Activated T-cell treated with anti-CD3 and anti-CD28 coated beads for 24 hours (primary cell): ENCODE measurements around the gene MSI2.
"Not testable (repeated sequence)": the region's sequence is repeated elsewhere in the genome, so short reads cannot be mapped to it uniquely, and the experiment has no call there.

Source experiments
- DNase-seq: peaks from one replicate; pipeline ENCODE4 v3.0.0-alpha.2; 2020; ENCODE audit warnings: low read depth

The MSI2 gene

DNA sequence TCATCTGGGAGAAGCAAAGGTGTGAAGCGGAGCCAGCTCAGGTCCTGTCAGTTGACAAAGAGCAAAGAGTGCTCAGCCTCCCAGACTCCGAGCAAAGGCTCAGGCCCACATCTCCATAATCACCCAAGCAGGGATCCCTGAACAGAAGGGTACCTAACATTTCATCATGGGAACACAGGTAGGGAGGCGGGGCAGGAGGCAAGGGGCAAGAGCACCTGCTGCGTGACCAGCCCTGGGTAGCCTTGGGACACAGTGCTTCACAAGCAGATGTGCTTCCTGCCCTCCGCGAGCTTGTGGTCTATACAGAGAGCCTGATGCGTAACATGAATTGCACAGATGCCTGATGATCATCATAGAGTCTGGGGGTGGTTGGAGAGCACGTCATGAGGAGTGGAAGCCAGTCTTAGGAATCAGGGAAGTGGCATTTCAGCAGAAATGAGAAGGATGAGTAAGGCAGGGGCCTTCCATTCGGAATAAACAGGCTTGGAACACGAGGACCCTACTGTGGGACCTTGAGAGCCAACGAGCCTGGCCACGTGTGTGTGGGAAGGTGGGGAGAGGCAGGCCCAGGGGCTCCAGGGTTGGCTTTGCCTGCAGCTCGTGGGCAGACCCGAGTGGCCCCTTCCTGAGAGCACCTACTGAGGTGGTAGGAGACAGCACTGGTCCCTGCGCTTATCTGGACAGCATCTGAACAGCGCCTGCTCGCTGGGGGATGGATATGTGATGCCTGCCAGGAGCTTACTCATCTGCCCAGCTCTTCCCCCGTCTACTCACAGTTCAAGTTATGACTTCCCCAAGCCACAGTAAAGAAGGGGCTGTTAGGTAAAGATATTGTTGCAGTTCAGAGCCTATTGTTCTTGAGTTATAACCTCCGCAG, 363.0 kb downstream of the MSI2 start:
- no peak for DNase-seq

DNA sequence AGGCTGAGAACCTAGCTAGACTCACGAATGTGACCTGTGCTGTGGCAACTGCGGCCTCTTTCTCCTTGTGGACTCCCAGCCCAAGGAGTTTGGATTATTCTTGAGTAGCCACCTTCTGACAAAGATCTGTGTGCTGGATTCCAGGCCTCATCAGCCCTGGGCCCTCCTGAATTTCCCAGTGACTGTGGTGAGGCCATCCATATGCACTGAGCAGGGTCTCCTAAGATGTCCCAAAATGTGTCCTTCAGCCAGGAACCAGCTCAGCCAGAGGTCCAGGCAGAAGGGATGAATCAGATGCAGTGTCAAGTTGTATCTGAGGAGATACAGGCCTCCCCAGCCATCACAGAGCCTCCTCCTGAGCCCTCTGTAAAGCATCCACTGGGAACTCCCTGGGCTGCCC, 364.3 kb downstream of the MSI2 start:
- no peak for DNase-seq

- not testable (repeated sequence) for DNase-seq
Observed at GRCh38 chr17:57621791-57622190, 365.5 kb downstream of the MSI2 start.

- no peak for DNase-seq
Observed at GRCh38 chr17:57622306-57622682, 366.0 kb downstream of the MSI2 start.

GRCh38 chr17:57622683-57623433, 366.5 kb downstream of the MSI2 start:
- no peak for DNase-seq

DNA sequence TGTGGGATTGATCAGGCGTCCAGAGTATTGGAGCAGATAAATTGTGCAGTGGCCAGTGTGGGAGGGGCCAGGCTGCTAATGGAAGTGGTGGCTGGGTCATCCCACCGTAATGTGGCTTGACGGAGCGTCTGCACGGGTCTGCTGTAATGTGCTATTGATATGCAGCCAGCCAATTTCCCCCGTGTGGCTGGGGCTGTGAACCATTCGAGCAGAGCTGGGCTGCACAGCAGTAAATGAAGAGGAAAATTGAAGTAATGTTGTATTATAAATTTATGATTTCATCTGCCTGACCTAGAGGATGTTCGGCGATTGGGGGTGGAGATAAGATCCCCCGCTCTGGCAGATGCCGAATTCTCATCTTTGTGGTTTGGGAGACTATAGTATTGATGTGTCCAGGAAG, 367.3 kb downstream of the MSI2 start:
- DNase-seq = no peak

DNA sequence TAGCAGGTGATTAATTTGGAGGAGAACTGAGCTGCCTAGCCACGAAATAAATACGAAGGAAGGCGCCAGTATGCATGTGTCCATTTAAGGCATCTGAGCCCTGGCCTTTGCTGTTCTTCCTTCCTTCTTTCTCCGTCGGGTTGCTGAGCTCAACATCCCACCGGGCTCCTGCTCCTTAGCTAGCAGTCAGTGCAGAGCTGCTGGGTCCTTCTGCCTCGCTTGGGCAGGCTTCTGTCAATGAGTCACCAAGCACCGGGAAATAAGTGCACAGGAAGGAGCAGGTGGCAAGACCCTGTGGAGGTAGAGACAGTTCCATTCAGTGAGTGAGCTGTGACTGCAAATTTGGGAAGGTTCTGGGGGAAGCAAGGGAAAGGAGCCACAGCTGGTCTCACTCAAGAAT, 368.1 kb downstream of the MSI2 start:
- no peak for DNase-seq

DNA sequence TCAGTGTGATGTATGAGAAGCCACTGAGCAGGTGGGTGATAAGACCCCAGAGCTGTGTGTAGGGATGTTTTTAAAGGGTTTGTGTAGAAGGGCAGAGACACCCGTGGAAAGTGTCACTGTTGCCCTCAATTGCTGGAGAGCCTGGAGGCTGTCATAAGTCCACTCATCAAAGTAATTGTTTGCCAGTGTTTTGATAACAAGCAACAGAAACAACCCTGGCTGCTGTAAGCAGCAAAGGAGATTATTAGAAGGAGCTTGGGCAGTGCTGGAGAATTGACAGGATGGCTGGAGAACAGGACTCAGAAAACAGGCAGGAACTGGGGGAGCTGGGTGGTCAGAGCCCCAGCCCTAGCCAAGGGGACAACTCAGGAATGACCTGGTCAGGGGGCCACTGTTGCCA, 369.2 kb downstream of the MSI2 start:
- no peak for DNase-seq

DNA sequence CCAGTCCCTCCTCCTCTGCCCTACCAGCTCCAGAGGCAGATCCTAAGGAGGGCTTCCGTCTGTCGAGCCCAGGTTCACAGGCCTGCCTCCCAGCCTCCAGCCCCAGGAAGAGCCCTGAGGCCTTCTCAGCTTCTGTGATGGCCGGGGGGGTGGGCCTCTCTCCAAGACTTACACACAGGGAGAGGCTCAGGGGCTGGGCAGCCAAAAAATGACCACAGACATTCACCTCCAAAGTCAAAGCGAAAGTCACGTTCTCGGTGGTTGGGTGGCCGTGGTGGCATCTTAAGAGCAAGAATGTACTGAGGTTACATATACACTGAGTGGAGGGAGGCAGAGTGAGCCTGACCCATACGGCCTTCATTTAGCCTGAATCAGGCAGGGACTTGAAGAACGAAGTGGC, 369.6 kb downstream of the MSI2 start:
- DNase-seq = no peak

GRCh38 chr17:57626520-57627210, 370.3 kb downstream of the MSI2 start:
- DNase-seq = no peak

GRCh38 chr17:57627591-57627990, 371.3 kb downstream of the MSI2 start:
- DNase-seq = no peak

DNA sequence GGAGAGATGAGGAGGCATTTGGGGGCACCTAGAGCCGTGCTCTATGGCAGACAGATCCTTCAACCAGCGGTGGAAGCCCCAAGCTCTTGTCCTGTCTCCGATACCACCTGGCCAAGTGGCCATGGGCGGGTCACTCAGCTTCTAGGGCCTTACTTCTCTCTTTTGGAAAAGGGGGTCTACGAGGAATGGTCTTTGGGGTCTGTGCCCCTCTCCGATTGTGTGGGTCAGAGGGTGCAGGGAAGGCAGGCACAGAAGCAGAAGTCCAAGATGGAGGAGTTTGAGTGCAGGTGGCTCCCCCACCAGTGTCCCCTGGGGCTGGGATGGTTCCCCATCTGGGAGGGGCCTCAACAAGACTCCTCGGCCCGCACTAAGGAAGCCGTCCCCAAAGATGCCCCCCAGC, 372.1 kb downstream of the MSI2 start:
- DNase-seq = no peak

GRCh38 chr17:57629470-57629869, 373.1 kb downstream of the MSI2 start:
- DNase-seq = no peak

DNA sequence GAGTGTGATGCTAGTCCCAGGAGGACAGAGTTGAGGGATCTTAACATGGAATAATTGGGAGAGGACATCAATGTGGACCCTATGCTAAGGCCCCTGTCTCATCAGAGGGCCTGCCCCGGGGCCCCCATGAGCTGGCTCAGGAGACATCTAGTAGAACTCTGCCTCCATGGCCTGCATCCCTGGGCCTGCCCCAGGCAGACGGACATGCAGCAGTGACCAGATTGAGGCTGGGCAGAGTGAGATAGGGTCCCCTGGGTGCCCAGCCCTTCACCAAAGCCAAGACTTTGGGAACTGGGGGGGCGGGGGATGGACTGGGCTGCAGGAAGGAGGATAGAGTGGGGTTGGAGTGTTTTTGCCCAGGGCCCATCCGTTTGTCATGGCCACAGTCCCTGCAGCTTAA, 373.6 kb downstream of the MSI2 start:
- no peak for DNase-seq

DNA sequence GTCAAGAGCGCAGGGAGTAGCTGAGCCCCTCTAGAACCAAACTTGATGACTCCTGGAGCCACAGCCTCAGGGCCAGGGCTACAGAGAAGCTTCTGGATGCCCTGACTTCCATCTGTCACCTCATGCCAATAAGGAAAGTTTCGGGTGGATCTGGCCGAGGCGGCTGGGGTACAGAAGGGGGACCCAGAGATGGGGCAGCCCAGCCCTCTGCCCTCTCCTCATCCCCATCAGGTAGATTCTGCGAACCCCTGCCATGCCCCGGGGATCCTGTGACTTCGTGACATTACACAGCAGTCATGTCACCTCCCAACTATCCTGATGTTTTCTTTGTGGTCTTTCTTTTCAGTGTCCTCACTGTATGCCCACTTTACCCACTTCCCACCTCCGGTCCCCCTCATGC, 374.4 kb downstream of the MSI2 start:
- DNase-seq = no peak

DNA sequence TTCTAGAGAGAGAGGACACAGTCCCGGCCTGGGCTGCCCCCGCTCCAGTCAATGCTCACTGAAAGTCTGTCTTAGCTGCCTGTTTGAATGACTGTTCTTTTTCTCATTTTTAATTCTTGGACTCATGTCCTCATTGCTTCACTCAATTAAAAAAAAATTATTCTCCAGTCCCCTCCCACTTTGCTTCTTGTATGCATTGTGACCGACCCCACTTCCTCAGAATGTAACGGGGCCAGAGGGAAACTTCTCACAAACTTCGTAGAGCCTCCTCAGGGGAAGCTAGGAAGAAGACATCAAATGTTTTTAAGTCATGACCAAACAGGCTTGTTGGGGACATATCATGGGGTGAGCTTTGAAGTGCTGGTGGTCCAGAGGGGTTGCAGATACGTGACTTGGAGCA, 375.5 kb downstream of the MSI2 start:
- no peak for DNase-seq

DNA sequence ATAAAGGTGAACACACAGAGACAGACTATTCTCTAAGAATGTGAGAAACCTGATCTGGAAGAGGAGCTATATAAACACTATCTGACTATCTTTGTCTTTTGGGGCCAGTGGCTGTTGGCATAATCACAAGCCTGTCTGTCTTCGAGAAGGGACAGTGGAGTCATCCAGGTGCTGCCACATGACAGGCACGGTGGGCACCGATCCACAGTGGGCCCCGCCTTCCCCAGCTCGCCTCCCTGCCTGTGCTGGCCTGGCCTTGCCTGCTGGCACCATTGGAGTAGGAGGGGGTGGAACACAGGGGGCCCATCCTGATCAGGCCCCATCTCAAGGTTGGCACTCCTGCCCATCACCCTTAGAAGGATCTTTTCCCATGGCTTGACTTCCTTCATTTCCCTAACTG, 376.0 kb downstream of the MSI2 start:
- DNase-seq = no peak

- no peak for DNase-seq
Observed at GRCh38 chr17:57633236-57633635, 376.9 kb downstream of the MSI2 start.

GRCh38 chr17:57634713-57635465, 378.6 kb downstream of the MSI2 start:
- DNase-seq = no peak

DNA sequence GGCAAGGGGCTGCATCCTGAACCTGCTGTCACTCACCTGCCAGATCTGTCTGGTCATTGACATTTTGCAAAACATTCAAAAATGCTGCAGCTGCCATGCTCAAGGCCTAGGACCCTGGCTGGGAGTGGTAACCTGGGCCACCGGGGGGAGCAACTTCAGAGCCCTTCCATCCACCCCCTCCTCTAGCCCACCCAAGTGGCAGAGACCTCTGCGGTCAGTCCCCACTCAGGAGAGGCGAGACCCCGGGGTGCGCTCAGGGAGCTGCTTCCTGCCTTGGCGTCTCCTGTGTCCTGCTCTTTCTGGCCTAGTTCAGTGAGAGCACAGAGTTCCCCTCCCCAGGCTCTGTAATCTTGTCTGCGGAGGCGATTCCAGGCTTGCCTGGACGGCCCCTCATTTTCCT, 380.0 kb downstream of the MSI2 start:
- no peak for DNase-seq

GRCh38 chr17:57636985-57637665, 380.8 kb downstream of the MSI2 start:
- no peak for DNase-seq

GRCh38 chr17:57637666-57638010, 381.3 kb downstream of the MSI2 start:
- no peak for DNase-seq
